WTC11 (cell line): Measurements from ENCODE around the gene MED23. TPM values are rescaled to one million over a fixed set of nuclear protein-coding genes. Genes with fewer than 3 reads are reported as not detected.

Experiments used
- ATAC-seq: fragments of 200-7000 bp; cut with Tn5 transposase; 2 replicates; pipeline ENCODE4 v1.10.0; 2021; ENCODE audit warnings: mild to moderate bottlenecking, moderate library complexity
- CTCF ChIA-PET: fragments of 300-600 bp; sonication (Branson Sonifier 250); formaldehyde crosslinking; loops from one replicate; lab custom pipeline; 2021; ENCODE audit warnings: antibody characterized with exemption; lab: Charles Lee
- POLR2A ChIA-PET: fragments of 350-600 bp; sonication (Branson Sonifier 250); formaldehyde crosslinking; loops from one replicate; lab custom pipeline; 2021; ENCODE audit warnings: antibody characterized with exemption; lab: Charles Lee
- DNase-seq: peaks from one replicate; pipeline ENCODE4 v3.0.0; 2021; ENCODE audit warnings: low spot score
- H3K27ac Mint-ChIP-seq: 2 replicates; pipeline ENCODE4 v1.8.0; 2021; ENCODE audit warnings: mixed read lengths
- H3K27me3 Mint-ChIP-seq: 2 replicates; pipeline ENCODE4 v1.8.0; 2021; ENCODE audit warnings: low read depth, mild to moderate bottlenecking, moderate library complexity, mixed read lengths
- H3K36me3 Mint-ChIP-seq: 2 replicates; pipeline ENCODE4 v1.8.0; 2021; ENCODE audit warnings: mixed read lengths
- H3K4me1 Mint-ChIP-seq: 2 replicates; pipeline ENCODE4 v1.8.0; 2022; ENCODE audit warnings: mixed read lengths
- H3K4me3 Mint-ChIP-seq: 2 replicates; pipeline ENCODE4 v1.8.0; 2021; ENCODE audit warnings: mild to moderate bottlenecking, moderate library complexity, mixed read lengths
- H3K9me3 Mint-ChIP-seq: 2 replicates; pipeline ENCODE4 v1.8.0; 2021; ENCODE audit warnings: mixed read lengths
- GRHL2 ChIP-seq: fragments of 250-450 bp; sonication (Bioruptor Pico); IDR thresholded peaks from 2 replicates; pipeline ENCODE4 v1.8.0; 2022; ENCODE audit warnings: mild to moderate bottlenecking, moderate library complexity; ENCODE audit not compliant: insufficient replicate concordance, severe bottlenecking
- HMGXB4 ChIP-seq: sonication (generic); formaldehyde crosslinking; IDR thresholded peaks from 2 replicates; pipeline ENCODE4 v1.8.1; 2023; ENCODE audit warnings: mild to moderate bottlenecking, moderate library complexity, missing genetic modification reagents
- KAT7 ChIP-seq: sonication (generic); formaldehyde crosslinking; IDR thresholded peaks from 2 replicates; pipeline ENCODE4 v1.8.1; 2023; ENCODE audit warnings: missing genetic modification reagents, mild to moderate bottlenecking, borderline replicate concordance
- MAX ChIP-seq: sonication (generic); formaldehyde crosslinking; IDR thresholded peaks from 2 replicates; pipeline ENCODE4 v1.8.0; 2022; ENCODE audit warnings: mild to moderate bottlenecking, missing genetic modification reagents
- PRDM15 ChIP-seq: sonication (generic); formaldehyde crosslinking; IDR thresholded peaks from 2 replicates; pipeline ENCODE4 v1.8.0; 2022; ENCODE audit warnings: missing genetic modification reagents
- PREB ChIP-seq: sonication (generic); formaldehyde crosslinking; IDR thresholded peaks from 2 replicates; pipeline ENCODE4 v1.8.1; 2022; ENCODE audit warnings: mild to moderate bottlenecking, missing genetic modification reagents, moderate library complexity, borderline replicate concordance
- ZNF121 ChIP-seq: sonication (generic); formaldehyde crosslinking; IDR thresholded peaks from 2 replicates; pipeline ENCODE4 v1.8.0; 2023; ENCODE audit warnings: missing genetic modification reagents
- ZNF138 ChIP-seq: sonication (generic); formaldehyde crosslinking; conservative IDR thresholded peaks from 2 replicates; pipeline ENCODE4 v1.8.1; 2022; ENCODE audit warnings: mild to moderate bottlenecking, moderate library complexity, missing genetic modification reagents
- ZNF232 ChIP-seq: sonication (generic); formaldehyde crosslinking; IDR thresholded peaks from 2 replicates; pipeline ENCODE4 v1.8.0; 2022; ENCODE audit warnings: mild to moderate bottlenecking, missing genetic modification reagents
- total RNA-seq: library from RNA; stranded (reverse); gene quantifications from 3 replicates; pipeline ENCODE4 v1.2.3, GENCODE V29; 2021
- TF ChIP-seq, protein P1 (sequence below): sonication (generic); formaldehyde crosslinking; conservative IDR thresholded peaks from 2 replicates; pipeline ENCODE4 v1.8.1; 2023; ENCODE audit warnings: mild to moderate bottlenecking, low read depth, missing genetic modification reagents, moderate library complexity
- TF ChIP-seq, protein P2 (sequence below): sonication (generic); formaldehyde crosslinking; conservative IDR thresholded peaks from 2 replicates; pipeline ENCODE4 v1.8.1; 2022; ENCODE audit warnings: mild to moderate bottlenecking, missing genetic modification reagents

MED23 gene
- total RNA-seq, 1 experiment from 2014 or later: 19.0 TPM

- CTCF ChIA-PET: interaction anchor here (1.9 kb wide), 1 partner anchor 42 kb away, joined by 8 read pairs; the partner anchor contains the start of gene MED23
- Mint-ChIP-seq H3K27me3 (peaks cover 37% of the 10 kb centered on the region), H3K4me1 (no peaks in the 10 kb centered on the region), H3K4me3 (no peak overlapping the region), H3K9me3 (peaks cover 6% of the 10 kb centered on the region), H3K27ac (no peak overlapping the region), H3K36me3 (no peaks in the 10 kb centered on the region)
- POLR2A ChIA-PET: no interaction called here
- ATAC-seq (no peak), DNase-seq (no peak)
- TF ChIP-seq MAX (CRISPR knock-in tag) (no peak), PREB (no peak), HMGXB4 (CRISPR knock-in tag) (no peak), ZNF138 (no peak), KAT7 (CRISPR knock-in tag) (no peak), GRHL2 (CRISPR knock-in tag) (no peak), PRDM15 (no peak)
- TF ChIP-seq, protein P1, sequence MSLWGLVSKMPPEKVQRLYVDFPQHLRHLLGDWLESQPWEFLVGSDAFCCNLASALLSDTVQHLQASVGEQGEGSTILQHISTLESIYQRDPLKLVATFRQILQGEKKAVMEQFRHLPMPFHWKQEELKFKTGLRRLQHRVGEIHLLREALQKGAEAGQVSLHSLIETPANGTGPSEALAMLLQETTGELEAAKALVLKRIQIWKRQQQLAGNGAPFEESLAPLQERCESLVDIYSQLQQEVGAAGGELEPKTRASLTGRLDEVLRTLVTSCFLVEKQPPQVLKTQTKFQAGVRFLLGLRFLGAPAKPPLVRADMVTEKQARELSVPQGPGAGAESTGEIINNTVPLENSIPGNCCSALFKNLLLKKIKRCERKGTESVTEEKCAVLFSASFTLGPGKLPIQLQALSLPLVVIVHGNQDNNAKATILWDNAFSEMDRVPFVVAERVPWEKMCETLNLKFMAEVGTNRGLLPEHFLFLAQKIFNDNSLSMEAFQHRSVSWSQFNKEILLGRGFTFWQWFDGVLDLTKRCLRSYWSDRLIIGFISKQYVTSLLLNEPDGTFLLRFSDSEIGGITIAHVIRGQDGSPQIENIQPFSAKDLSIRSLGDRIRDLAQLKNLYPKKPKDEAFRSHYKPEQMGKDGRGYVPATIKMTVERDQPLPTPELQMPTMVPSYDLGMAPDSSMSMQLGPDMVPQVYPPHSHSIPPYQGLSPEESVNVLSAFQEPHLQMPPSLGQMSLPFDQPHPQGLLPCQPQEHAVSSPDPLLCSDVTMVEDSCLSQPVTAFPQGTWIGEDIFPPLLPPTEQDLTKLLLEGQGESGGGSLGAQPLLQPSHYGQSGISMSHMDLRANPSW (CRISPR knock-in tag): no peak
- TF ChIP-seq, protein P2, sequence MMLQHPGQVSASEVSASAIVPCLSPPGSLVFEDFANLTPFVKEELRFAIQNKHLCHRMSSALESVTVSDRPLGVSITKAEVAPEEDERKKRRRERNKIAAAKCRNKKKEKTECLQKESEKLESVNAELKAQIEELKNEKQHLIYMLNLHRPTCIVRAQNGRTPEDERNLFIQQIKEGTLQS (CRISPR knock-in tag): no peak
Measured at GRCh38 chr6:131669891-131670290, 41.8 kb upstream of the MED23 start.

DNA sequence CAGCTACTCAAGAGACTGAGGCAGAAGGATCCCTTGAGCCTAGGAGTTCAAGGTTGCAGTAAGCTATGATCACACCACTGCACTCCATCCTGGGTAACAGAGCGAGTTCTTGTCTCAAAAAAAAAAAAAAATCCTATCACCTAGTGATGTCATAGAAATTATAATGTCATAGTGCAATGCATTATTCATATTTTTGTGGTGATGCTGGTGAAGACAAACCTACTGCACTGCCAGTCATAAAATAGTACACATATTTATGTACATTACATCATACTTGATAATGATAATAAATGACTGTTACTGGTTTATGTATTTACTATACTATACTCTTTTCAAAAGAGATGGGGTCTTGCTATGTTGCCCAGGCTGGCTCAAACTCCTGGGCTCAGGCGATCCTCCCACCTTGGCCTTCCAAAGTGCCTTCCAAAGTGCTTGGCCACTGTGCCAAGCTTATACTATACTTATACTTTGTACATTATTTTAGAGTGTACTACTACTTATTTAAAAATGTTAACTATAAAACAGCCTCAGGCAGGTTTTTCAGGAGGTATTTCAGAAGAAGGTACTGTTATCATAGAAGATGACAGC is 35.6 kb upstream of the MED23 start:
- ChIA-PET POLR2A (interaction anchor here (0.6 kb wide), 2 partner anchors 42 to 47 kb away, joined by 3 read pairs; no protein-coding TSS in a partner anchor), CTCF (interaction anchor here (0.6 kb wide), 1 partner anchor 277 kb away, joined by 3 read pairs; no protein-coding TSS in a partner anchor)
- Mint-ChIP-seq H3K4me1 (no peaks in the 10 kb centered on the region), H3K27me3 (peaks cover 37% of the 10 kb centered on the region), H3K27ac (no peak overlapping the region), H3K9me3 (peaks cover 5% of the 10 kb centered on the region; the same call in 1 of the 2 replicates), H3K4me3 (no peak overlapping the region), H3K36me3 (no peaks in the 10 kb centered on the region)
- ATAC-seq: no peak
- DNase-seq: no peak
- TF ChIP-seq ZNF232 (CRISPR knock-in tag) (no peak), ZNF121 (CRISPR knock-in tag) (peak; percentile 58; the same call in 1 of the 2 replicates)
